GM23338 (cell line): ENCODE data around the gene MAP1LC3A.

ENCODE experiments used
- CREB1 ChIP-seq: fragments of 250-450 bp; sonication (Bioruptor Pico); IDR thresholded peaks from 2 replicates; pipeline ENCODE4 v1.5.0; 2020; ENCODE audit warnings: low read depth, mild to moderate bottlenecking, moderate library complexity
- CTCF ChIP-seq, 2 experiments: fragments of 200-600 bp in 1 of 2; sonication (generic) in 1 of 2; conservative IDR thresholded peaks; 2 replicates each; pipeline versions ENCODE4 v1.5.1 to v1.6.1; 2016 to 2017; ENCODE audit warnings: antibody characterized with exemption in 2 of 2, low read depth in 2 of 2, mild to moderate bottlenecking in 2 of 2, moderate library complexity in 1 of 2
- ETS1 ChIP-seq: IDR thresholded peaks from 2 replicates; pipeline ENCODE4 v1.6.1; 2016; ENCODE audit warnings: antibody characterized with exemption
- EZH2 ChIP-seq: fragments of 200-600 bp; sonication (generic); IDR thresholded peaks from one replicate; pipeline ENCODE4 v1.8.0; 2017; ENCODE audit warnings: antibody characterized with exemption, mild to moderate bottlenecking, low read depth; ENCODE audit not compliant: unreplicated experiment
- EZH2phosphoT487 ChIP-seq: fragments of 200-600 bp; sonication (generic); IDR thresholded peaks from one replicate; pipeline ENCODE4 v1.8.1; 2018; ENCODE audit warnings: antibody characterized with exemption; ENCODE audit not compliant: unreplicated experiment
- JUNB ChIP-seq: IDR thresholded peaks from one replicate; pipeline ENCODE4 v1.6.1; 2016; ENCODE audit warnings: antibody characterized with exemption; ENCODE audit not compliant: unreplicated experiment
- POLR2AphosphoS5 ChIP-seq: IDR thresholded peaks from 2 replicates; pipeline ENCODE4 v1.6.1; 2016; ENCODE audit warnings: antibody characterized with exemption, low read depth
- REST ChIP-seq: IDR thresholded peaks from one replicate; pipeline ENCODE4 v1.6.1; 2018; ENCODE audit warnings: antibody characterized with exemption; ENCODE audit not compliant: unreplicated experiment
- STAT1 ChIP-seq: IDR thresholded peaks from one replicate; pipeline ENCODE4 v1.6.1; 2016; ENCODE audit warnings: antibody characterized with exemption; ENCODE audit not compliant: unreplicated experiment
- ZNF114 ChIP-seq: fragments of 250-450 bp; sonication (Bioruptor Pico); IDR thresholded peaks from 2 replicates; pipeline ENCODE4 v1.5.0; 2020; ENCODE audit warnings: mild to moderate bottlenecking, moderate library complexity

- TF ChIP-seq CTCF (conservative IDR thresholded peaks at IDR 0.05; ENCODE audit: low read depth in 2 of 2) (no peak), POLR2AphosphoS5 (no peak), EZH2 (no peak), ZNF114 (CRISPR knock-in tag) (no peak), EZH2phosphoT487 (no peak), STAT1 (no peak), REST (no peak), ETS1 (no peak), CREB1 (CRISPR knock-in tag) (no peak), JUNB (no peak)
These were observed 11.8 kb upstream of the MAP1LC3A start for GRCh38 chr20:34546751-34547181.
